NCI-H510A treated with DMSO at 0.1 percent for 48 hours (cell line): ENCODE data around the gene DLEC1.
"Not testable (repeated sequence)": the region's sequence is repeated elsewhere in the genome, so short reads cannot be mapped to it uniquely, and the experiment has no call there.

Experiments used
- DNase-seq: peaks from one replicate; lab custom pipeline; 2025; lab: John Stamatoyannopoulos, UW

DLEC1 gene

GRCh38 chr3:38157117-38157516, 118.1 kb downstream of the DLEC1 start:
- DNase-seq = no peak

GRCh38 chr3:38157595-38157994, 118.6 kb downstream of the DLEC1 start:
- peak; percentile 12 for DNase-seq

- DNase-seq = no peak
Observed at GRCh38 chr3:38158472-38158871, 119.5 kb downstream of the DLEC1 start.

- DNase-seq = not testable (repeated sequence)
Observed at GRCh38 chr3:38160704-38161103, 121.7 kb downstream of the DLEC1 start.

- no peak for DNase-seq
Observed at GRCh38 chr3:38163117-38163840, 124.3 kb downstream of the DLEC1 start.

GRCh38 chr3:38163841-38164642, 125.0 kb downstream of the DLEC1 start:
- DNase-seq = no peak

- DNase-seq = no peak
Observed at GRCh38 chr3:38164643-38164951, 125.6 kb downstream of the DLEC1 start.

- peak; percentile 94 for DNase-seq
Observed at GRCh38 chr3:38164952-38165721, 126.1 kb downstream of the DLEC1 start, which contains the start of gene OXSR1. Gene OXSR1, plus strand, starts transcription at chr3:38165537. Its CDS starts 340 bp downstream, at chr3:38165877.

- no peak for DNase-seq
Observed at GRCh38 chr3:38165722-38166387, 126.8 kb downstream of the DLEC1 start.

GRCh38 chr3:38167591-38167990, 128.6 kb downstream of the DLEC1 start:
- no peak for DNase-seq

- DNase-seq = no peak
Observed at GRCh38 chr3:38168151-38169026, 129.4 kb downstream of the DLEC1 start.

GRCh38 chr3:38169027-38169317, 130.0 kb downstream of the DLEC1 start:
- no peak for DNase-seq

- no peak for DNase-seq
Observed at GRCh38 chr3:38170722-38171121, 131.7 kb downstream of the DLEC1 start.

- DNase-seq = no peak
Observed at GRCh38 chr3:38171622-38172021, 132.6 kb downstream of the DLEC1 start.
